Choroid plexus epithelial cell (primary cell): ENCODE results near the gene ZNF133.

Source experiments
- DNase-seq: peaks from one replicate; pipeline ENCODE4 v3.0.0-alpha.2; 2010; ENCODE audit warnings: low read depth
- H3K4me3 ChIP-seq: 2 replicates; pipeline ENCODE4 v1.5.1; 2011; ENCODE audit warnings: low read depth, mild to moderate bottlenecking, control low read depth, low read length, moderate library complexity
- CTCF ChIP-seq: conservative IDR thresholded peaks from 2 replicates; pipeline ENCODE4 v1.5.1; 2011; ENCODE audit warnings: low read depth, mild to moderate bottlenecking, control low read depth, inconsistent platforms, low read length, moderate library complexity

The ZNF133 gene

GRCh38 chr20:18255526-18255925, 32.8 kb upstream of the ZNF133 start:
- TF ChIP-seq CTCF, result no peak
- H3K4me3 ChIP-seq, result no peak overlapping the region
- no peak for DNase-seq

- TF ChIP-seq CTCF, result no peak
- H3K4me3 ChIP-seq, result no peak overlapping the region
- no peak for DNase-seq
These were observed 31.8 kb upstream of the ZNF133 start for GRCh38 chr20:18256440-18257090.

- peak; percentile 7 for TF ChIP-seq CTCF
- H3K4me3 ChIP-seq, result no peak overlapping the region
- DNase-seq, result no peak
These were observed 30.0 kb upstream of the ZNF133 start for GRCh38 chr20:18258126-18258860.

GRCh38 chr20:18259730-18260129, 28.6 kb upstream of the ZNF133 start:
- no peak for TF ChIP-seq CTCF
- no peak overlapping the region for H3K4me3 ChIP-seq
- DNase-seq, result no peak

- peak; percentile 40 for DNase-seq
- H3K4me3 ChIP-seq, result no peak overlapping the region
- no peak for TF ChIP-seq CTCF
These were observed 24.6 kb upstream of the ZNF133 start for GRCh38 chr20:18263723-18264122.

- H3K4me3 ChIP-seq, result no peak overlapping the region
- DNase-seq, result peak; percentile 6
- no peak for TF ChIP-seq CTCF
These were observed 22.9 kb upstream of the ZNF133 start for GRCh38 chr20:18265441-18265840.

GRCh38 chr20:18266282-18266681, 22.0 kb upstream of the ZNF133 start:
- no peak for DNase-seq
- H3K4me3 ChIP-seq, result no peak overlapping the region
- no peak for TF ChIP-seq CTCF
